ENCODE results near the gene SLC44A5. TPM values are rescaled to one million over a fixed set of nuclear protein-coding genes. Genes with fewer than 3 reads are reported as not detected.

SLC44A5 gene
- total and polyA plus RNA-seq, 2 experiments from 2014 or later: 3.3 to 11.7 TPM

GRCh38 chr1:75373542-75374159 is 237.3 kb downstream of the SLC44A5 start (continued):
- TF ChIP-seq, protein P1, sequence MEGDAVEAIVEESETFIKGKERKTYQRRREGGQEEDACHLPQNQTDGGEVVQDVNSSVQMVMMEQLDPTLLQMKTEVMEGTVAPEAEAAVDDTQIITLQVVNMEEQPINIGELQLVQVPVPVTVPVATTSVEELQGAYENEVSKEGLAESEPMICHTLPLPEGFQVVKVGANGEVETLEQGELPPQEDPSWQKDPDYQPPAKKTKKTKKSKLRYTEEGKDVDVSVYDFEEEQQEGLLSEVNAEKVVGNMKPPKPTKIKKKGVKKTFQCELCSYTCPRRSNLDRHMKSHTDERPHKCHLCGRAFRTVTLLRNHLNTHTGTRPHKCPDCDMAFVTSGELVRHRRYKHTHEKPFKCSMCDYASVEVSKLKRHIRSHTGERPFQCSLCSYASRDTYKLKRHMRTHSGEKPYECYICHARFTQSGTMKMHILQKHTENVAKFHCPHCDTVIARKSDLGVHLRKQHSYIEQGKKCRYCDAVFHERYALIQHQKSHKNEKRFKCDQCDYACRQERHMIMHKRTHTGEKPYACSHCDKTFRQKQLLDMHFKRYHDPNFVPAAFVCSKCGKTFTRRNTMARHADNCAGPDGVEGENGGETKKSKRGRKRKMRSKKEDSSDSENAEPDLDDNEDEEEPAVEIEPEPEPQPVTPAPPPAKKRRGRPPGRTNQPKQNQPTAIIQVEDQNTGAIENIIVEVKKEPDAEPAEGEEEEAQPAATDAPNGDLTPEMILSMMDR (conservative IDR thresholded peaks at IDR 0.05; ENCODE audit: low read depth in 2 of 2): no peak
- no peak for TF ChIP-seq ZNF114 (CRISPR knock-in tag; IDR thresholded peaks at IDR 0.05)
- TF ChIP-seq NANOG (IDR thresholded peaks at IDR 0.05; ENCODE audit: borderline replicate concordance): no peak
- no peak for TF ChIP-seq ZNF331 (CRISPR knock-in tag; IDR thresholded peaks at IDR 0.05; ENCODE audit: low read depth)
- no peak for TF ChIP-seq POLR2AphosphoS5 (IDR thresholded peaks at IDR 0.05; ENCODE audit: low read depth)

- Histone ChIP-seq H2AFZ (no peak overlapping the region), H3F3A (replicated peaks; ENCODE audit: low read depth) (no peaks in the 10 kb centered on the region), H3K27me3 (ENCODE audit: insufficient read depth) (no peaks in the 10 kb centered on the region), H3K27ac (ENCODE audit: low read depth) (no peak overlapping the region), H3K4me2 (no peak overlapping the region), H4K20me1 (replicated peaks; ENCODE audit: insufficient read depth) (no peaks in the 10 kb centered on the region), H3K36me3 (ENCODE audit: insufficient read depth) (peaks cover 6% of the 10 kb centered on the region; the same call in 1 of the 2 replicates), H3K4me3 (no peak overlapping the region), H3K4me1 (ENCODE audit: insufficient read depth) (peaks cover 14% of the 10 kb centered on the region), H3K9me2 (ENCODE audit: insufficient read depth) (no peaks in the 10 kb centered on the region), H3K79me2 (replicated peaks; ENCODE audit: insufficient read depth) (peaks cover 27% of the 10 kb centered on the region)
- TF ChIP-seq ETS1 (IDR thresholded peaks at IDR 0.05) (no peak), JUNB (IDR thresholded peaks at IDR 0.05; ENCODE audit: unreplicated experiment) (no peak), STAT1 (IDR thresholded peaks at IDR 0.05; ENCODE audit: unreplicated experiment) (no peak), EZH2 (IDR thresholded peaks at IDR 0.05; ENCODE audit: low read depth, unreplicated experiment) (no peak), NANOG (IDR thresholded peaks at IDR 0.05; ENCODE audit: borderline replicate concordance) (no peak), POLR2AphosphoS5 (IDR thresholded peaks at IDR 0.05; ENCODE audit: low read depth) (no peak), ZNF114 (CRISPR knock-in tag; IDR thresholded peaks at IDR 0.05) (no peak), EZH2phosphoT487 (IDR thresholded peaks at IDR 0.05; ENCODE audit: unreplicated experiment) (no peak), CREB1 (CRISPR knock-in tag; IDR thresholded peaks at IDR 0.05; ENCODE audit: low read depth) (no peak), ZNF331 (CRISPR knock-in tag; IDR thresholded peaks at IDR 0.05; ENCODE audit: low read depth) (no peak)
- TF ChIP-seq, protein P2, sequence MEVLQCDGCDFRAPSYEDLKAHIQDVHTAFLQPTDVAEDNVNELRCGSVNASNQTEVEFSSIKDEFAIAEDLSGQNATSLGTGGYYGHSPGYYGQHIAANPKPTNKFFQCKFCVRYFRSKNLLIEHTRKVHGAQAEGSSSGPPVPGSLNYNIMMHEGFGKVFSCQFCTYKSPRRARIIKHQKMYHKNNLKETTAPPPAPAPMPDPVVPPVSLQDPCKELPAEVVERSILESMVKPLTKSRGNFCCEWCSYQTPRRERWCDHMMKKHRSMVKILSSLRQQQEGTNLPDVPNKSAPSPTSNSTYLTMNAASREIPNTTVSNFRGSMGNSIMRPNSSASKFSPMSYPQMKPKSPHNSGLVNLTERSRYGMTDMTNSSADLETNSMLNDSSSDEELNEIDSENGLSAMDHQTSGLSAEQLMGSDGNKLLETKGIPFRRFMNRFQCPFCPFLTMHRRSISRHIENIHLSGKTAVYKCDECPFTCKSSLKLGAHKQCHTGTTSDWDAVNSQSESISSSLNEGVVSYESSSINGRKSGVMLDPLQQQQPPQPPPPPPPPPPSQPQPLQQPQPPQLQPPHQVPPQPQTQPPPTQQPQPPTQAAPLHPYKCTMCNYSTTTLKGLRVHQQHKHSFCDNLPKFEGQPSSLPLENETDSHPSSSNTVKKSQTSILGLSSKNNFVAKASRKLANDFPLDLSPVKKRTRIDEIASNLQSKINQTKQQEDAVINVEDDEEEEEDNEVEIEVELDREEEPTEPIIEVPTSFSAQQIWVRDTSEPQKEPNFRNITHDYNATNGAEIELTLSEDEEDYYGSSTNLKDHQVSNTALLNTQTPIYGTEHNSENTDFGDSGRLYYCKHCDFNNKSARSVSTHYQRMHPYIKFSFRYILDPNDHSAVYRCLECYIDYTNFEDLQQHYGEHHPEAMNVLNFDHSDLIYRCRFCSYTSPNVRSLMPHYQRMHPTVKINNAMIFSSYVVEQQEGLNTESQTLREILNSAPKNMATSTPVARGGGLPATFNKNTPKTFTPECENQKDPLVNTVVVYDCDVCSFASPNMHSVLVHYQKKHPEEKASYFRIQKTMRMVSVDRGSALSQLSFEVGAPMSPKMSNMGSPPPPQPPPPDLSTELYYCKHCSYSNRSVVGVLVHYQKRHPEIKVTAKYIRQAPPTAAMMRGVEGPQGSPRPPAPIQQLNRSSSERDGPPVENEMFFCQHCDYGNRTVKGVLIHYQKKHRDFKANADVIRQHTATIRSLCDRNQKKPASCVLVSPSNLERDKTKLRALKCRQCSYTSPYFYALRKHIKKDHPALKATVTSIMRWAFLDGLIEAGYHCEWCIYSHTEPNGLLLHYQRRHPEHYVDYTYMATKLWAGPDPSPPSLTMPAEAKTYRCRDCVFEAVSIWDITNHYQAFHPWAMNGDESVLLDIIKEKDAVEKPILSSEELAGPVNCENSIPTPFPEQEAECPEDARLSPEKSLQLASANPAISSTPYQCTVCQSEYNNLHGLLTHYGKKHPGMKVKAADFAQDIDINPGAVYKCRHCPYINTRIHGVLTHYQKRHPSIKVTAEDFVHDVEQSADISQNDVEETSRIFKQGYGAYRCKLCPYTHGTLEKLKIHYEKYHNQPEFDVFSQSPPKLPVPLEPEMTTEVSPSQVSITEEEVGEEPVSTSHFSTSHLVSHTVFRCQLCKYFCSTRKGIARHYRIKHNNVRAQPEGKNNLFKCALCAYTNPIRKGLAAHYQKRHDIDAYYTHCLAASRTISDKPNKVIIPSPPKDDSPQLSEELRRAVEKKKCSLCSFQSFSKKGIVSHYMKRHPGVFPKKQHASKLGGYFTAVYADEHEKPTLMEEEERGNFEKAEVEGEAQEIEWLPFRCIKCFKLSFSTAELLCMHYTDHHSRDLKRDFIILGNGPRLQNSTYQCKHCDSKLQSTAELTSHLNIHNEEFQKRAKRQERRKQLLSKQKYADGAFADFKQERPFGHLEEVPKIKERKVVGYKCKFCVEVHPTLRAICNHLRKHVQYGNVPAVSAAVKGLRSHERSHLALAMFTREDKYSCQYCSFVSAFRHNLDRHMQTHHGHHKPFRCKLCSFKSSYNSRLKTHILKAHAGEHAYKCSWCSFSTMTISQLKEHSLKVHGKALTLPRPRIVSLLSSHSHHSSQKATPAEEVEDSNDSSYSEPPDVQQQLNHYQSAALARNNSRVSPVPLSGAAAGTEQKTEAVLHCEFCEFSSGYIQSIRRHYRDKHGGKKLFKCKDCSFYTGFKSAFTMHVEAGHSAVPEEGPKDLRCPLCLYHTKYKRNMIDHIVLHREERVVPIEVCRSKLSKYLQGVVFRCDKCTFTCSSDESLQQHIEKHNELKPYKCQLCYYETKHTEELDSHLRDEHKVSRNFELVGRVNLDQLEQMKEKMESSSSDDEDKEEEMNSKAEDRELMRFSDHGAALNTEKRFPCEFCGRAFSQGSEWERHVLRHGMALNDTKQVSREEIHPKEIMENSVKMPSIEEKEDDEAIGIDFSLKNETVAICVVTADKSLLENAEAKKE (CRISPR knock-in tag; IDR thresholded peaks at IDR 0.05): no peak
- DNase-seq (ENCODE audit: low spot score): no peak
- H3K36me3 Mint-ChIP-seq (ENCODE audit: low read depth): peaks cover 15% of the 10 kb centered on the region; the same call in 2 of the 3 replicates
- peaks cover 14% of the 10 kb centered on the region; the same call in 2 of the 3 replicates for H3K4me1 Mint-ChIP-seq
- H3K4me3 Mint-ChIP-seq: no peak overlapping the region
- peaks cover 14% of the 10 kb centered on the region; the same call in 2 of the 3 replicates for H3K9me3 Mint-ChIP-seq
- no peak overlapping the region for H3K27ac Mint-ChIP-seq
- H3K27me3 Mint-ChIP-seq (ENCODE audit: insufficient read depth, low read depth, poor library complexity): no peaks in the 10 kb centered on the region
- no peak for ATAC-seq
These were observed 244.3 kb downstream of the SLC44A5 start for GRCh38 chr1:75366595-75366994.
